ENCODE data around the gene SYPL2.

- TF ChIP-seq POLR2A (IDR thresholded peaks at IDR 0.05) (no peak), POLR2AphosphoS5 (IDR thresholded peaks at IDR 0.05) (no peak)
Observed at GRCh38 chr1:109490934-109491302, 24.6 kb downstream of the SYPL2 start.
